UCSD-AML1 (cell line): ENCODE data around the gene IL17RE.
A peak's percentile ranks its signal among the peaks of the same experiment; 100 is the strongest.
"Not testable (repeated sequence)": the region's sequence is repeated elsewhere in the genome, so short reads cannot be mapped to it uniquely, and the experiment has no call there.

Source experiments
- DNase-seq: peaks from one replicate; lab custom pipeline; 2025; ENCODE audit not compliant: unreplicated experiment; lab: John Stamatoyannopoulos, UW

Gene IL17RE

DNA sequence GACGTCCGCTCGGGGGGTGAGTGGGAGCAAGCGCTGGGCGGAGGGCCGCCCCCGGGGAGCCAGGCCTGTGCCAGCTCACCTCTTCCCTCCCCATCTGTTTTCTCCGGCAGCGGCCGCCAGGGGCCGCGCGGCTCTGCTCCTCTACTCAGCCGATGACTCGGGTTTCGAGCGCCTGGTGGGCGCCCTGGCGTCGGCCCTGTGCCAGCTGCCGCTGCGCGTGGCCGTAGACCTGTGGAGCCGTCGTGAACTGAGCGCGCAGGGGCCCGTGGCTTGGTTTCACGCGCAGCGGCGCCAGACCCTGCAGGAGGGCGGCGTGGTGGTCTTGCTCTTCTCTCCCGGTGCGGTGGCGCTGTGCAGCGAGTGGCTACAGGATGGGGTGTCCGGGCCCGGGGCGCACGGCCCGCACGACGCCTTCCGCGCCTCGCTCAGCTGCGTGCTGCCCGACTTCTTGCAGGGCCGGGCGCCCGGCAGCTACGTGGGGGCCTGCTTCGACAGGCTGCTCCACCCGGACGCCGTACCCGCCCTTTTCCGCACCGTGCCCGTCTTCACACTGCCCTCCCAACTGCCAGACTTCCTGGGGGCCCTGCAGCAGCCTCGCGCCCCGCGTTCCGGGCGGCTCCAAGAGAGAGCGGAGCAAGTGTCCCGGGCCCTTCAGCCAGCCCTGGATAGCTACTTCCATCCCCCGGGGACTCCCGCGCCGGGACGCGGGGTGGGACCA lies 30.4 kb downstream of the IL17RE start:
- DNase-seq = peak; percentile 92

DNA sequence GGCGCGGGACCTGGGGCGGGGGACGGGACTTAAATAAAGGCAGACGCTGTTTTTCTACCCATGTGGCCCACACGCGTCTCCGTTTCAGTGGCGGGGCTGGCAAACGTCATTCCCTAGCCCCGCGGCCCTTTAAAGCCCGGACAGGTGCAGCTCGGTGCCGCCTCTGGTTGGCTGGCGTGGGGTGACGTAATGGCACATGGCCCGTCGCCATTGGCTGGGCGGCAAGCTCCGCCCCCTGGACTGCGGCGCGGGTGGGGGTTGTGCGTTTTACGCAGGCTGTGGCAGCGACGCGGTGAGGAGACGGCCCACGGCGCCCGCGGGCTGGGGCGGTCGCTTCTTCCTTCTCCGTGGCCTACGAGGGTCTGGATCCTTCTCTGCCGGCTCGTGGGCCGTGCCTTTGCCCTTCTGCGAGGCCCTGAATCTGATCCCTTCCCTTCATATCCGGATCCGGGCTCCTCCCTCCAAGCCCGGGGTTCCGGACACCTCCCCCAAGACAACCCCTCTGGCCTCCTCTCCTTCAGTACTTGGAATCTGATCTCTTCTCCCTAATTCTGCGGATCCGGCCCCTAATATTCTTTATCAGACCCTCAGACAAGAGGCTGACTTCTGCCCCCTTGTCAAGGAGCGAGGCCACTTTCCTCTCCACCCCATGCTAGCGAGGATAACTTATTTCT lies 31.1 kb downstream of the IL17RE start, which contains the start of gene CRELD1:
TSS of gene CRELD1 (plus strand) at position 274 of the 674 bp plus-strand sequence. CDS start 605 bp downstream, outside the sequence.
- DNase-seq = peak; percentile 96

DNA sequence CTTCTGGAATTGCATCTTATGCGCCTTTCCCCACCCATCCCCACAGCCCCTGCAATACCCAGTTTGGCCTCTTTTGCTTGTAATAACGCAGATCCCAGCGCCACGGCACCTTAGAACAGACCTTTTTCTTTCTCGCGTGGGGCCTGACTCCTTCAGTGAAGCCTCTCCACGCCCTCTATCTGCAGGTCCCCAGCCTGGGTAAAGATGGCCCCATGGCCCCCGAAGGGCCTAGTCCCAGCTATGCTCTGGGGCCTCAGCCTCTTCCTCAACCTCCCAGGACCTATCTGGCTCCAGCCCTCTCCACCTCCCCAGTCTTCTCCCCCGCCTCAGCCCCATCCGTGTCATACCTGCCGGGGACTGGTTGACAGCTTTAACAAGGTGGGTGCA lies 31.6 kb downstream of the IL17RE start:
- peak; percentile 65 for DNase-seq

DNA sequence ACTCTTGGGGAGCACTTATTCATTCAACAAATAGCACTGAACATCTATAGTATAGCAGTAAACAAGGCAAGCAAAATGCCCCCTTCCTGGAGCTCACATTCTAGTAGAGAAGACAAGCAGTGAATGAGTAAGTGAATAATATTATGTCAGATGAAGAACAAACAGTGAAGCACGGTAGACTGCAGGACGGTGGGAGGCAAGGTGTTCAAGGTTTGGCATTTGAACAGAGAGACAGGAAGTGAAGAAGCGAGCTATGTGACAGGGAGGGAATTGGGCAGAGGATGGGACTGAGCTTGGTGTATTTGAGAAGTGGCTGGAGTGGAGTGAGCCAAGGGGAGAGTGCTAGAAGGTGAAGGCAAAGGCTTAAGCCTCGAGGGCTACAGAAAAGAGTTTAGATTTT lies 32.3 kb downstream of the IL17RE start:
- no peak for DNase-seq

DNA sequence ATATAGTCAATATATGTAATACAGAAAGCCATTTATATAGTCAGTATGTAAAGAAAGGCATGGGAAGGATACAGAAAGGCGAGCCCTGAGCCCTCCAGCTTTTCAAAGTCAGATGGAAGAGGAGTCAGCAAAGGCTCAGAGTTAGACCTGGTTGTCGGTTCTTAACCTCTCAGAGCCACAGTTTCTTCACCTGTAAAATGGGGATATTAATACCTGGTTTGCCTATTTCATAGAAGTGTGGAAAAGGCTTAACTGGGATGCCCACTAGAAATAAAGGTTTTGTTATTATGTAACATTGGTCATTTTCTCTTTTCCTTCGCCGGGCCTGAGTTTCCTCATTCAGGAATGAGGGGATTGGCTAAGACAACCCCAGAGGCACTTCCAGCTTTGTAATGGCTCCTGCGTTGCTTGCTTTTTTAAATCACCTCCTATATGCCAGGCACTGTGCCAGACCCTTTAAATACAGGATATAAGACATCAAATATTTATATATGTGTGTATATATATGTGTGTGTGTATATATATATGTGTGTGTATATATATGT lies 33.4 kb downstream of the IL17RE start:
- no peak for DNase-seq

DNA sequence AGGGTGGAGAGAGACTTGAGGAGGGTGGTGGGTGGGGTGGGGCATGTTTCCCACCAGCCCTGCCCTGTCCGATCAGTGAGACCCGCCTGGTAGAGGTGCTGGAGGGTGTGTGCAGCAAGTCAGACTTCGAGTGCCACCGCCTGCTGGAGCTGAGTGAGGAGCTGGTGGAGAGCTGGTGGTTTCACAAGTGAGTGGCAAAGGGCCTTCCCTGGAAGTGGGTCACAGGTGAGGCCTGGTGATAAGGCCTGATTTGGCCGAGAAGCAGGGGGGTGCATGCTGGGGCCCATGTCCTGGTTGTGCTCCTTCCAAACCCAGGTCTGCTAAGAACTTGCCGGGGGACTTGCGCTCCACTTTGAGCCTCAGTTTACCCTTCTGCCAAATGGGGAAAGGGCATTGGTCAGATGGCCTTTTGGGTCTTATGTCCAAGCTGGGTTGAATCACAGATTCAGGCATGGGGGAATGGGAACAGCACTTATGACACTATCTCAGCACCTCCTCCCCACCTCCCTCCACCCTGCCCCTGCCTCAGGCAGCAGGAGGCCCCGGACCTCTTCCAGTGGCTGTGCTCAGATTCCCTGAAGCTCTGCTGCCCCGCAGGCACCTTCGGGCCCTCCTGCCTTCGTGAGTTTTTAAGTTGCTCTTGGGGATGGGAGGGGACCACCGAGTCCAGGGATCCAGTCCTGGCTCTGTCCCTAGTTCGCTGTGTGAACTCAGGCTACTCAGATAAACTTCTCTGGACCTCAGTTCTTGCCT lies 35.0 kb downstream of the IL17RE start:
- DNase-seq = no peak

DNA sequence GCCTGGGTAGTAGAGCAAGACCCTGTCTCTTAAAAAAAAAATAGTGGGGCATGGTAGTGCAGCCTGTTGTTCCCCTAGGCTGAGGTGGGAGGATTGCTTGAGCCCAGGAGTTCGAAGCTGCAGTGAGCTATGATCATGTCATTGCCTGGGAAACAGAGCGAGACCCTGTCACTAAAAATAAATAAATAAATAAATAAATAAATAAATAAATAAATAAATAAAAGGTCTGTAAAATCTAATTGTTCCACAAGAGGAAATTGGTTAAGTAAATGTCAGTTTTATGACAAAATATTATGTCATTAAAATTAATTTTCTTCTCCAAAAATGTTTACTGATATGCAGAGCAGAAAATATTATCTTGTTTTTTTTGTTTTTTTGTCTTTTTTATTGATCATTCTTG lies 36.3 kb downstream of the IL17RE start:
- DNase-seq = no peak

DNA sequence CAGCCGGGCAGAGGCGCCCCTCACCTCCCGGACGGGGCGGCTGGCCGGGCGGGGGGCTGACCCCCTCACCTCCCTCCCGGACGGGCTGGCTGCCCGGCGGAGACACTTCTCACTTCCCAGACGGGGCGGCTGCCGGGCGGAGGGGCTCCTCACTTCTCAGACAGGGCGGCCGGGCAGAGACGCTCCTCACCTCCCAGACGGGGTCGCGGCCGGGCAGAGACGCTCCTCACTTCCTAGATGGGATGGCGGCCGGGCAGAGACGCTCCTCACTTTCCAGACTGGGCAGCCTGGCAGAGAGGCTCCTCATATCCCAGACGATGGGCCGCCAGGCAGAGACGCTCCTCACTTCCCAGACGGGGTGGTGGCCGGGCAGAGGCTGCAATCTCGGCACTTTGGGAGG lies 37.3 kb downstream of the IL17RE start:
- DNase-seq = not testable (repeated sequence)

DNA sequence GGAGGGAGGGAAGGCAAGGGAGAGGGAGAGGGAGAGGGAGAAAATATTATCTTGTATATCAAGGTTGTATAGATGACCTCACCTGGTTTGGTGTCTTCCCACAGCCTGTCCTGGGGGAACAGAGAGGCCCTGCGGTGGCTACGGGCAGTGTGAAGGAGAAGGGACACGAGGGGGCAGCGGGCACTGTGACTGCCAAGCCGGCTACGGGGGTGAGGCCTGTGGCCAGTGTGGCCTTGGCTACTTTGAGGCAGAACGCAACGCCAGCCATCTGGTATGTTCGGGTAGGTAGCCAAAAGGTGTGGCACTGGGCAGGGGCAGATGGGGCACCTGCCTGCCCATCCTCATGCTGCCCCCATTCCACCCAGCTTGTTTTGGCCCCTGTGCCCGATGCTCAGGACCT lies 38.1 kb downstream of the IL17RE start:
- DNase-seq = no peak

DNA sequence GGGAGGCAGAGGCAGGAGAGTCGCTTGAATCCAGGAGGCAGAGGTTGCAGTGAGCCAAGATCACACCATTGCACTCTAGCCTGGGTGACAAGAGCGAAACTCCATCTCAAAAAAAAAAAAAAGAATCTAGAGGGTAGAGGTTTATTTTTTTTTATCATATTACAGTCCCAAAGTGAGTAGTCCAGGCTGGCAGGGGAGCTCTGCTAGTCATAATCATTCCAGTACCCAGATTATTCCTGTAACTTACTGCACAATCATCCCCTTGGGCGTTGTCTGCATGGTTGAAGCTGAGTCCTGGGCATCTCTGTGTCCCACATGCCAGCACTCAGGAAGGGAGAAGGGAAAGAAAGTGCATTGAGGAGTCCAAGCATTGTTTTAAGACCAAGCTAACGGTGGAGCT lies 39.5 kb downstream of the IL17RE start:
- no peak for DNase-seq

DNA sequence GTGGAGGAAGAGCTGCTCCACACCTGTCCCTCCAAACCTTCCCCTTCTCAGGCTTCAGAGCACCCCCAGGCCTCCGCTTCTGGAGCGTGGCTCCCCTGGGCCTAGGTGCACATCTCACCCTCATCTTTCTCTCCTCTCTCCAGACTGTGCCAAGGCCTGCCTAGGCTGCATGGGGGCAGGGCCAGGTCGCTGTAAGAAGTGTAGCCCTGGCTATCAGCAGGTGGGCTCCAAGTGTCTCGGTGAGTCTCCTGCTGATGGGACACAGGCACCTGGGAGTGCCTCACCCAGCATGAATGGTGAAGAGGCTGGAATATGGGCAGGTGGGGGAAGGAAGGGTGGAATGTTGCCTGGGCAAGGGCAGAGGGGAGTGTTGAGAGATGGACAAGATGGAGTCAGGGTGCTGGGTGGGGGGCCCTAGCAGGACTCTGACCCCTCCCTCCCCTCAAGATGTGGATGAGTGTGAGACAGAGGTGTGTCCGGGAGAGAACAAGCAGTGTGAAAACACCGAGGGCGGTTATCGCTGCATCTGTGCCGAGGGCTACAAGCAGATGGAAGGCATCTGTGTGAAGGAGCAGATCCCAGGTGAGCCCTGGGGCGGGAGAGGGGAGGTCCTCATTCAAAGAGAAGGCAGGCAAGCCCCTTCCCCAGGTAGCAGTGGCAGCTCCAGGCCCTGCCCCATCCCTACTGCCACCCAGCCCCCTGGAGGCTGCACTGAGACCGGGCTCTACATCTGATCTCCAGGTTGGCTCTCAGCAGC lies 40.5 kb downstream of the IL17RE start:
- DNase-seq = no peak

DNA sequence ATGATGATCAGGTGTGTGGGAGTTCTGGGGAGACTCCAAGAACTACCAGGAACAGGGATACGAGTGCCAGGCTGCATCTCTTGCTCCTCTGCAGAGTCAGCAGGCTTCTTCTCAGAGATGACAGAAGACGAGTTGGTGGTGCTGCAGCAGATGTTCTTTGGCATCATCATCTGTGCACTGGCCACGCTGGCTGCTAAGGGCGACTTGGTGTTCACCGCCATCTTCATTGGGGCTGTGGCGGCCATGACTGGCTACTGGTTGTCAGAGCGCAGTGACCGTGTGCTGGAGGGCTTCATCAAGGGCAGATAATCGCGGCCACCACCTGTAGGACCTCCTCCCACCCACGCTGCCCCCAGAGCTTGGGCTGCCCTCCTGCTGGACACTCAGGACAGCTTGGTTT lies 41.6 kb downstream of the IL17RE start:
- no peak for DNase-seq

DNA sequence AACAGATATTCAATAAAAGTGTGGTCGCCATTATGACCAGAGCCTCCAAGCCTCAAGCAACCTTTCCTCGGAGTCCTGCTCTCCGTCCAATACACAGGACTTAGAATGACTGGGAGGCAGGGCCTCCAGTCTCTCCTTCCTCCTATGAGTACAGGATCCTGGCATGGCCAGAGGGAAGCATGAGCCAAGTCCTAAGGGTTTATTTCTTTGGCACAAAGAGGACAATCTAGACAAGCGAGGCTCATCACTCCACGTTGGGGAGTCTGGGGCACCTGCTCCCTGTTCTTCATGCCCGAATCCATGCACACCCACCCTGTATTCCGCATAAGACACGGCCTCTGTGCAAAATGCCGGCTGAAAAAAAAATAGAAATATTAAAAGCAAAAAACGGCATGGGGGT lies 42.7 kb downstream of the IL17RE start:
- no peak for DNase-seq

DNA sequence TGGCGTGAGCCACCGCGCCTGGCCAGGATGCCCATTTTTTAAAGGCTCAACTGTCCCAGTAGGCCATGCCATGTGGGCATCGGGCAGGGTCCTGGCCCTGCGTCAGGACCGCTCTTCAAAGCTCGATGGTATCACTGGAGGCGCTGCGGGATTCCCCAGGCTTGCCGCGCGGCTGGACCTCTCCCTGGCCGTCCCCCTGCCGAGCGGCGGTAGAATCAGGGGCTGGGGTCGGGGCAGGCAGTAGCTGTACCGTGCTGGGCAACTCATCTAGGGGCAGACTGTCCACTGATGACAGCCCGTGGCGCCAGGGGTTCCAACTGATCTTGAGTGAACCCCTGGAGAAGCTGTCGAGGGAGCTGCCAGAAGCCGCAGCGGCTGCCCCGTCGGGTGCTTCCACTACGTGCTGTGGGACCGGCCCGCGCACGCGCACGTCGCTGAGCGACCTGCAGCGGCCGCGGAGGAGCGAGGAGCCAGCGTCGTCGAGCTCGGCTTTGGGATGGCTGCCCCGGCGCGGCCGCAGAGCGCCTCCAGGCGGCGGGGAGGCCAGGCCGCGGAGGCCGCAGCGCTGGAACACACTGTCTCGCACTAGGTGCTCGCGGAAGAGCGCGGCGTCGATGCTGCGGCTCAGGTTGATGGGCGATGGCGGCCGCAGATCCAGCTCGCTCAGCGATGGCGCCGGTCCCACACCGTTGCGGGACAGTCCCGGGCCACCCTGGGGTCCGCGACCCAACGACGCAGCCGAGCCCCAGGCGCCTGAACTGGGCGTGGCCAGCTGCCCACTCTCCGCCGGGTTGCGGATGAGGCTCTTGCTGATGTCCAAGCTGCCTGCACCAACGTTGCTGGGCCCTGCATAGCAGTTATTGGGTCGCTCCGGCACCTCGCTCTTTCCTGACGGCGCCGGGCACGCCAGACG lies 43.7 kb downstream of the IL17RE start:
- DNase-seq = no peak

DNA sequence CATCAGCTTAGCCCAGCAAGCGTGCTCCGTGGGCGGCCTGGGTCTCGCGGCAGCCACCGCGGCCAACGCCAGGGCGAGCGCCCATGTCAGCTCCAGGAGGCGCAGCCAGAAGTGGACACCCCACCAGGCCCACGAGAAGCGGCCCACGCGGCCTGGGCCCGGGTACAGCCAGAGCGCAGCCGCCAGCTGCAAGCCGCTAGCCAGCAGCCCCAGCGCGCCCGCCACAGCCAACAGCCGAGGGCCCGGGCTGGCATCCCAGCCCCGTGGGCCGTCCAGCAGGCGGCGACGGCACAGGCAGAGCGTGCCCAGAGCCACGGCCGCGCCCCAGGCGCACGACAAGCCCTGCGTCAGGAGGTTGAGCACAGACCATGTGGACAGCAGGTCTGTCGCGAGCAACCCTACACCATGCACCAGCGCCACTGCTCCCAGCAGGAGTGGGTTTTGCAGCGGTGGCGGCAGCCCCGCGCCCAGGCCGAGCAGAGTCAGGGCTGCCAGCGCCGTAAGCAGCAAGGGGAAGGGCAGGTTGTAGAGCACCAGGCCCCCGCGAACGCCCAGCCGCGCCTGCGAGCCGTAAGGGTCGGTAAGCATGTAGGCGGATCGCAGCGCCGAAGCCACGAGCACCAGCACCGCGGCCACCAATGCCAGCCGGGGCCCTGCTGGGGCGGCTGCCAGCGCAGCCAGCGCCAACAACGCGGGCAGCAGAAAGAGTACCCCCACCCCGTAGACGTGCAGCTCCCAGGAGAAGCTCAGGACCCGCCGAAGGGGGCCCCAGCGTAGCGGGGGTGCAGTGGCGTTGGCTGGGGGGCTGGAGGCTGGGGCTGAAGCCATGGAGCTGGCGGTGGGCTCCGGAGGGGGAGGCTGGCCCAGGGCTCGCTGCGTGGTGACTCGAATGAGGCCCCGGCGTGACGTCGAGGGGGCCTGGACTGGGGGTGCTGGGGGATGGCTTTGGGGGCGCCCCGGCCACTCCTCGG lies 44.7 kb downstream of the IL17RE start:
- DNase-seq = no peak

DNA sequence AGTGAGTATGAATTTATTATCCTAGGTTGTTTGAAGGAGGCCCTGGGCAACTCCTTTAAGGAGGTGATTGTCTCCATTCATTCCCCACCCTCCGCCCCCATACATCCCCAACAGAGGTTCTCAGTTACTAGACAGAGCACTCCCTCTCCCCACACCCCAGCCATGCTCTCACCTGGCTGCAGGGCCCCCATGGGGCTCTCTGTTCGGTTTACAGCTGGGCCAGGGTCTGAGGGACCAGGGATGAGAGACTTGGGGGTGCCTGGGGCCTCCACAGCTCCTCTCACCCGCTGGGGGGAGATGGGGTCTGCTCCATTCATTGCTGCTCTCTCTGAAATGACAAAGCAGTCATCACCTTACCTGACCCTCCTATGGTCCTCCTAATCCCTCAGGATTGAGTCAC lies 45.9 kb downstream of the IL17RE start:
- DNase-seq = no peak

DNA sequence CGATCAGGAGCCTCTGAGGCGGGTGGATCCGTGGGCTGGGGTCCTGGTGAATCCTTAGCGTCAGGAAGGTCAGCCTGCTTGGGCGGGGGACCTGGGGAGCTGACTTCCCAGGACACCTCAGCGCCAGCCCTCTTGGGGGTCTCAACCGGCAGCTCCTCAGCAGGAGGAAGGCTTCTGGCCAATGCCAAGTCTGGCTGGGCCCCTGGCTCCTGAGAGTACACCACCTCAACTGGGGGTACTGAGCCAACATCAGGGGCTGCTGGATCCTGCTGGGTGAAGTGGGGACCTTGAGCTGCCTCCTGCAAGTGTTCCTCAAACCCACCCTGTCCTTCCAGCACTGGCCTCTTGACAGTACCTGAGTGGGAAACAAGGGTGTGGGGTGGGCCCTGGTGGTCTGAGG lies 46.5 kb downstream of the IL17RE start:
- no peak for DNase-seq

DNA sequence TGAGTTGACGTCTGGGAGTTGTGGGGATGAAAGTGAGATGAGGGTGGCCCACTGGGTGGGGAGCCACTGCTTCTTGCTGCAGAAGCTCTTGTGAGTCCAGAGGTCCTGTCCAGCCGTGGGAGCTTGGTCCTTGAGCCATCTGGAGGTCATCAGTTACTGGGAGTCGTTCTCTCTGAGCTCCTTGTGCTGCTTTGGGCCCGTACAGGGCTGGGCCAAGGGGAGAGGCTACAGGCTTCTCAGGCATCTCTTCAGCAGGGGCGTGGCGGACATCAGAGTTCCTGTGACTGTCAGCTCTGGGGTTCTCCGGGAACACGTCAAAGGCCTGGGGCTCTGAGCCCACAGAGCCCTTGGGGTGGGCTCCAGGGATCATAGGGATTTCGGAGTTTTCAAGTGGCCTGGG lies 47.0 kb downstream of the IL17RE start:
- DNase-seq = no peak

DNA sequence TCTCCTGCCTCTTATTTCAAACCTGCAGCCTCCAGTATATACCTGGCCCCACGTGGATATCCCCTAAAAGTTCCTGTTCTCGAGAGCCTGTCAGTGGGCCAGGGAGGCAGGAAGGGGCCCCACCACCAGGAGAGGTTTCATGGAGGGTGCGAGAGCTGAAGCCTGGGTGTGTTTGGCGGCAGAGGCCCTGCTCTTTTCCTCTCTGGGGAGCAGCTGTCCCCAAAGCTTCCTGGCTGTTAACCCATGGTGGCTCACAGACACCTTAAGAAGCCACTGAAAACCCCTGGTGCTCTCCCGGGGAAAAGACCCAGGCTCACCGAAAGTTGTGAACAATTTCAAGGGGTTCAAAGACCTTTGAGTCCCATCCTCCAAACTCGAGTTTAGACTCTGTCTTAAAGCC lies 48.5 kb downstream of the IL17RE start:
- DNase-seq = no peak
